DMS114 treated with DMSO at 0.1 percent for 48 hours (cell line): Measurements from ENCODE around the gene DNAH7.

ENCODE experiments used
- DNase-seq: peaks from one replicate; lab custom pipeline; 2025; ENCODE audit not compliant: unreplicated experiment; lab: John Stamatoyannopoulos, UW

DNAH7 gene

DNA sequence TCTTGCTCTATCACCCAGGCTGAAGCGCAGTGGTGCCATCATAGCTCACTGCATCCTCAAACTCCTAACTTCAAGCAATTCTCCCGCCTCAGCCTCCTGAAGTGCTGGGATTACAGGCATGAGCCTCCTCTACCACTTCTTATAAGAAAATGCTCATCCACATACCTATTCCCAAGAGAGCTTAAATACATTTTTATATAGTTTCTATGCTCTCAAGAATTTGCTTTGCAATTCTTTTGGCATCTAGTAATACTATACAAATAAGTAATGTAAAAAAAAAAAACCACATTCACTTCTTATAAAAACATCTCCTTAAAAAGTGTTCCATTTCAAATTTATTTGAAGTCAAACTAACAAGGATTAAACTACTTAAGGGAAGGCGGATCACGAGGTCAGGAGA, 197.3 kb downstream of the DNAH7 start:
- no peak for DNase-seq

- no peak for DNase-seq
Observed at GRCh38 chr2:195864316-195864715, 204.3 kb downstream of the DNAH7 start.

DNA sequence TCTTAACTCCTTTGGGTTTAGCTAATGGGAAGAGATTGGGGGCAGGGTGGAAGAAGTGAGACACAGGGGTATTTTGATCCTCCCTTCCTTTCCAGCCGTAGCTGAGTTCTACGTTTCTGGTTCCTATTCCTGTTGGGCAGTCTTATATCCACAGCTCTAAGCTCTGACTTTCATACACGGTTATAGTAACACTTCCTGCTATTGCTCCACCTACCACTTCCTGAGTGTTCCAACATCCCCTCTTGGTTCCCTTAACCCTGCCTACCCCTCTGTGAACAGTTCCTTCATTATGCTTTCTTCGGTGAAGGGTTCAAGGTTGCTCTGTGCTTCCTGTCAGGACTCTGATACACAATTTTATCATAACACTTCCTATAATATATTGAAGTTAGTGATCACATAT, 205.1 kb downstream of the DNAH7 start:
- no peak for DNase-seq

- no peak for DNase-seq
Observed at GRCh38 chr2:195863121-195863520, 205.5 kb downstream of the DNAH7 start.

GRCh38 chr2:195861821-195862220, 206.8 kb downstream of the DNAH7 start:
- no peak for DNase-seq

DNA sequence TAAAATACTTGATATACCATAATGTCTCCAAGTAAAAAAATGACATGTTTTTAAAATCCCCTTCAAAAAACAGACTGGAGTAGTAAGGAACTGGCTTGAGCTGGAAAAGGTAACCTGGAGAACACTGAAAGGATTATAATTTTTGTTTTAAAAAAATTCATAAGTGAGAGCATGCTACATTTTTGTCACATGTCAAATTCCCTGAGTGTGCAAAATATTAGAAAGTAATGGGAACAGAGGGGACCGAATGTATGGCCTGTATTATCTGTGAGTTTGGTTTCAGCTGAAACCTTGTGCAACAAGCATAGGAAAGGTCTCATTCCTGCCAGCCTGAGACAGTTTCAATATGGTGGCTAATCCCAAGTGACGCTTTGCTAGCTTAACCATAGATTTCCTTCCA, 209.1 kb downstream of the DNAH7 start:
- no peak for DNase-seq

DNA sequence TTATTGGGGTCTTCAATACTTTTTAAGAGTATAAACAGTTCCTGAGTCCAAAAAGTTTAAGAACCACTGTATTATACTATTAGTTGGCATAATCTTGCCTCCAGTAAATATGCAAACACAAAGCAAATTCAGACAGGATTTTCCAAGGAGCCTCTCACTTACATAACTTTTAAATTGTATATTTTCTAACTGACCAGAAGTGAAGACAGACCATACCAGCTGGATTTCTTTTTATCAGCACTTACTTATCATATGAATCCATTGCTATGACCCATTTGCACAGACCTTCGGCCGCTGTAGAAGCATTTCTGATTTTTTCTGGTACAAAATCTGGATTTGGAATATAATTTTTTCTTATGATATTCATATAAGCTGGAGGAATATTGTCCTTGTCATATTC, 211.5 kb downstream of the DNAH7 start:
- DNase-seq = no peak

DNA sequence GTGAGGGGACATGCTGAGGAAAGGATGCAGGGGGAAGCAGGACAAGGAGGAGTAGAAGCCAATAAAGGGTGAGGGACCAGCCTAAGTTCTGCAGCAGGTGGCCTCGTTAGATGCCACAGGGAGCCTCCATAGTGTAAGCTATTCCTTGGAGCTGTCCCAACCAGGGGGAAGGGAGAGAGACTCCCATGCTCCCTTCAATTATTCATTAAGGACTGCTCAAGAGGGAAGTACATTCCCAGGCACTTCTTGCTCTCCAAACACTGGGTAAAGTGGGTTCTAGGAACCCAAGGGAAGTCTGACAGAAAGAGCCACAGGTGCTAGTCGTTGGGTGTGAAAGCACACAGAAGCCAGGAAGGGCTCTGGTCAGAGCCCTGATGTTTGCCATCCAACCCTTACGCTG, 217.9 kb downstream of the DNAH7 start:
- no peak for DNase-seq

- DNase-seq = no peak
Observed at GRCh38 chr2:195848119-195848899, 220.3 kb downstream of the DNAH7 start.

- DNase-seq = no peak
Observed at GRCh38 chr2:195842932-195843331, 225.7 kb downstream of the DNAH7 start.

DNA sequence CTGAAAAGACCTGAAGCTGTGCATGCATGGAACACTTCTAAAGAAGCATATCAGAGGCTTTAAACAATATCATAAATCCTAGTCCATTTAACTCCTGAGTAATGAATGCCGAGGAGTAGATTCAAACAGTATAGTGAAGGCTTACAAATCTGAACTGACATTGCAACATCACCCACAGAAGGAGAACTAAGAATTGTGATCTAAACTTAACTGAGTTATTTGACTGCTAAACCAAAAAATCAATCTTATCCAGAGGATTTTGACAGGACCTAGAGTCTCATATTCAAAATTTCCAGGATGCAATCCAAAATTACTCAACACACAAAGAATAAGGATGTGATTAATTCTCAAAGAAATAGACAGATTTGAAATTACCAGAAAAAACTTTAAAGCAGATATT, 230.6 kb downstream of the DNAH7 start:
- no peak for DNase-seq

DNA sequence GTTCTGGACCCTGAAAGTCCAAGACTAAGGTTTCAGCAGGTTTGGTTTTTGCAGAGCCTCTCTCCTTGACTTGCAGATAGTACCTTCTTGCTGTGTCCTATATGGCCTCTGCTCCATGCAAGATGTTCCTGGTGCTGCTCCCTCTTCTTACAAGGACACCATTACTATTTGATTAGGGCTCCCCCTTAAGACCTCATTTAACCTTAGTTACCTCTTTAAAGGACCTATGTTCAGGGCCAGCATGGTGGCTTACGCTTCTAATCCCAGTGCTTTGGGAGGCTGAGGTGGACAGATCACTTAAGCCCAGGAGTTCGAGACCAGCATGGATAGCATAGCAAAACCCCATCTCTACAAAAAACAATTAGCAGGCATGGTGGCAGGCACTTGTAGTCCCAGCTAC, 232.6 kb downstream of the DNAH7 start:
- DNase-seq = no peak

- DNase-seq = no peak
Observed at GRCh38 chr2:195834836-195835235, 233.8 kb downstream of the DNAH7 start.

- no peak for DNase-seq
Observed at GRCh38 chr2:195830968-195831950, 237.4 kb downstream of the DNAH7 start.

GRCh38 chr2:195824478-195824877, 244.2 kb downstream of the DNAH7 start:
- DNase-seq = no peak

DNA sequence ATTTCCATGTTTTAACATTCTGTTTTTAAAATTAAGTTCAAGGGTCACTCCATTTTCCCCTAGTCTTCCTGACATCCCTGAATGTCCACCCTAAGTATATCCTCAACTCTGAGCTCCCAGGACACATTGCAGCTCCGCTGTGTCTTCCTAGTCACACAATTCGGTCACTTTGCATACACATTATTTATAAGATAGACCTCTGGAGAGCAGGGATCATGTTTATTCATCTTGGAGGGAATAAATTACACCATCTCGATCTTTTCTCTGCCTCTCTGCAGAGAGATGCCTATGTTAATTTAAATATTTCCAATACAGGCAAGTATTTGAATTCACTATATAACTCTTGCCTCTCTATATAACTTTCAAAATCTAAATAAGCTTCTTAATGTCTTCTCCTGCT, 245.4 kb downstream of the DNAH7 start:
- no peak for DNase-seq

GRCh38 chr2:195821566-195821932, 247.1 kb downstream of the DNAH7 start:
- DNase-seq = no peak

GRCh38 chr2:195820867-195821565, 247.6 kb downstream of the DNAH7 start:
- no peak for DNase-seq

GRCh38 chr2:195820373-195820772, 248.3 kb downstream of the DNAH7 start:
- DNase-seq = no peak

GRCh38 chr2:195819276-195819675, 249.4 kb downstream of the DNAH7 start:
- DNase-seq = no peak

DNA sequence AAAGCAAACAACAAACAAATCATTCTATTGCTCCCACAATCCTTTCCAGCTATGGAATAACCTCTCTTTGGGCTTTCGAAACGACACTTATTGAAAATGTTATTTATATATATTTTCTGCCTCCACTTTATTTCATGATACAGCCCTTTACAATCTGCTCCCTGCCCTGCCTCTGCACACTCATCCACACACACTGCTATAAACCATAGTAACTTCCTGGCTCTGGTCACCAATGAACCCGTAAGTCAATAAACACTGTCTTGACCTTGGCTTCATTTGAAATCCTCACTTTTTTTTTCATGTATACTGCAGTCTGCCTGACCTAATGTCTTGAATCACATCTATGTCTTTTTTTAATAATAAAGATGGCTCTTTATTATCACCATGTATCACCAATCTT, 250.1 kb downstream of the DNAH7 start:
- DNase-seq = no peak

DNA sequence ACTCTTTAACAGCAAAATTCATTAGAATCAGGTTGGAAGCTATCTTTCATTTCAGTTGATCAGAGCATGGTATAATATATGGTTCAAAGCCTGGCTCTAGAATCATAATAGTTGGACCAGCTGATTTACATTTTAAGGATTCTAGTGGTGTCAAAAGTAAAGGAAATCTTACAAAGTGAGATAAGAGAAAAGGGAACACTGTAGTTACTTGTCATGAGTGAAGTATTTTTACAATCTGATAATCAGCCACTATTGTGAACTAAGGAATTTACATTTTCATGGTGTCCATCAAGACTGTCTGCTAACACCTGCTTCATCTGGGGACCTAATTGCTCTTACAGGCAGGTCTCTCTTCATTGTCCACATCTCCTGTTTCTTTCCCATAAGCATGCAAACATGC, 250.5 kb downstream of the DNAH7 start:
- no peak for DNase-seq
